ENCODE measurements around the gene GTF3C1.
"Not testable (repeated sequence)": the region's sequence is repeated elsewhere in the genome, so short reads cannot be mapped to it uniquely, and the experiment has no call there.

Gene GTF3C1, protein sequence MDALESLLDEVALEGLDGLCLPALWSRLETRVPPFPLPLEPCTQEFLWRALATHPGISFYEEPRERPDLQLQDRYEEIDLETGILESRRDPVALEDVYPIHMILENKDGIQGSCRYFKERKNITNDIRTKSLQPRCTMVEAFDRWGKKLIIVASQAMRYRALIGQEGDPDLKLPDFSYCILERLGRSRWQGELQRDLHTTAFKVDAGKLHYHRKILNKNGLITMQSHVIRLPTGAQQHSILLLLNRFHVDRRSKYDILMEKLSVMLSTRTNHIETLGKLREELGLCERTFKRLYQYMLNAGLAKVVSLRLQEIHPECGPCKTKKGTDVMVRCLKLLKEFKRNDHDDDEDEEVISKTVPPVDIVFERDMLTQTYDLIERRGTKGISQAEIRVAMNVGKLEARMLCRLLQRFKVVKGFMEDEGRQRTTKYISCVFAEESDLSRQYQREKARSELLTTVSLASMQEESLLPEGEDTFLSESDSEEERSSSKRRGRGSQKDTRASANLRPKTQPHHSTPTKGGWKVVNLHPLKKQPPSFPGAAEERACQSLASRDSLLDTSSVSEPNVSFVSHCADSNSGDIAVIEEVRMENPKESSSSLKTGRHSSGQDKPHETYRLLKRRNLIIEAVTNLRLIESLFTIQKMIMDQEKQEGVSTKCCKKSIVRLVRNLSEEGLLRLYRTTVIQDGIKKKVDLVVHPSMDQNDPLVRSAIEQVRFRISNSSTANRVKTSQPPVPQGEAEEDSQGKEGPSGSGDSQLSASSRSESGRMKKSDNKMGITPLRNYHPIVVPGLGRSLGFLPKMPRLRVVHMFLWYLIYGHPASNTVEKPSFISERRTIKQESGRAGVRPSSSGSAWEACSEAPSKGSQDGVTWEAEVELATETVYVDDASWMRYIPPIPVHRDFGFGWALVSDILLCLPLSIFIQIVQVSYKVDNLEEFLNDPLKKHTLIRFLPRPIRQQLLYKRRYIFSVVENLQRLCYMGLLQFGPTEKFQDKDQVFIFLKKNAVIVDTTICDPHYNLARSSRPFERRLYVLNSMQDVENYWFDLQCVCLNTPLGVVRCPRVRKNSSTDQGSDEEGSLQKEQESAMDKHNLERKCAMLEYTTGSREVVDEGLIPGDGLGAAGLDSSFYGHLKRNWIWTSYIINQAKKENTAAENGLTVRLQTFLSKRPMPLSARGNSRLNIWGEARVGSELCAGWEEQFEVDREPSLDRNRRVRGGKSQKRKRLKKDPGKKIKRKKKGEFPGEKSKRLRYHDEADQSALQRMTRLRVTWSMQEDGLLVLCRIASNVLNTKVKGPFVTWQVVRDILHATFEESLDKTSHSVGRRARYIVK (N-terminal part only)

DNA sequence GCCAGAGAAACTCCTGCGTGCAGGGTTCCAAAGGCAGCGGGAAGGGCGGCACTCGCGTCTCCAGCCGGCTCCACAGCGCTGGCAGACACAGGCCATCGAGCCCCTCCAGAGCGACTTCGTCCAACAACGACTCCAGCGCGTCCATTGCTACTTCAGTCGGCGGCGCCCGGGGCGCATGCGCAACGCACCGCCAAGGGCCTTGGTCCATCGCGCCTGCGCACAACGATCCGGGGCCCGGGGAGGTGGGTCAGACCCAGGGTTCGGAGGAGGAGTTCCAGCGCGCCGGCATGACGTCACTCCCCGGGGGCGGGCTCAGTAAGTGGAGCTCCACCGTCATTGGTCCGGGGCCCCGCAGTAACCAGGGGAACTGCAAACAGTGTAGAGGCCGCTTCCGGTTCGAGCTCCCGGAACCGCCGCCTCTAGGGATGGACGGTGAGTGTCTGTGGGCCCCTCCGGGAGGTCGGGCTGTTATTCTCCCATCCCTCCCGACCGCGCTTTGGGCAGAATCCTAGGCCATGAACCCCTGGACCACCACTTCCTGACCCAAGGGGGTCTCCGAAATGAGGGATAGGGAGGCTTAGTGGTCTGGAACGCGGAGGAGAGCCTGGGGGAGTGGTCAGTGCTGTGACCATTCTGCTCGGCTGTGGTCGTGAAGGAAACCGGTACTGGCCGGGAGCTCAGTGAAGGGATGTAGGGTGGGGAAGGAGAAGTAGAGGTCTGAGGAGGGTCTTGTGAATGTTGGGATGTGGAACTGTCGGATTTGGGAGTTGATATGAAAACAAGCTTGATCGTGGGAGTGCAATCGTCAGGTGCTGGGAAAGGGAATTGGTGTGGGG lies at the start of gene GTF3C1, which contains the start of gene KATNIP:
TSS of gene GTF3C1 (minus strand) at position 168 of the 836 bp plus-strand sequence. CDS start at position 145, 23 bp downstream.
TSS of gene KATNIP (plus strand) at position 399 of the 836 bp plus-strand sequence. CDS start at position 426, 27 bp downstream.
- DNase-seq (ENCODE audit: low read depth) = peak; percentile 100

DNA sequence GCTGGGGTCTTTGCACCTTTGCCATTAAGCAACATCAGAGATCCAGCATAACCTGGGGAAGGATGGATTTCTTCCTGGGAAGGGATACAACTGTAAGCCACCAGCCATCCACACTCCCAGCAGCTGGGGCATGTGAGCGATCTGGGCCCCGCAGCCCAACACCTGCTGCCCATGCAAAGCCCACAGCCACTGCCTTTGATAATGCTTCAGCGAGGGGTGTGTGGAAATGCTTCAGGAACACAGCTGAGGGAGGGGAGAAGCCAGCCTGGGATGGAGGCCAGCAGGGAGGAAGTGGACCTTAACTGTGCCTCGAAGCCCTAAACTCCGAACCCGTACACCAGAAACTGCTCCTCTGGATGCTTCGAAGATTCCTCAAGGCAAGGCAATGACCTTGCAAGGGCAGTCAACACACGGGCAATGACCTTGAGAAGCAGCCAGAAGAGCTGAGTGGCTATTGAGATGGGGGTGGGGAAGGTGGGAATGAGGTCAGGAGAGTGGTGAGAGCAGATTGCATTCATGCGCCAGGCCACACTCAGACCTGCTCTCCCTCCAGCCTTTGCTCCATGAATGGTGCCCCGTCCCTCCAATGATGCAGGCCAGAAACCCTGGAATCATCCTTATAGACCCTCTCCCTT lies 49.3 kb upstream of the GTF3C1 start:
- DNase-seq (ENCODE audit: low read depth) = no peak

DNA sequence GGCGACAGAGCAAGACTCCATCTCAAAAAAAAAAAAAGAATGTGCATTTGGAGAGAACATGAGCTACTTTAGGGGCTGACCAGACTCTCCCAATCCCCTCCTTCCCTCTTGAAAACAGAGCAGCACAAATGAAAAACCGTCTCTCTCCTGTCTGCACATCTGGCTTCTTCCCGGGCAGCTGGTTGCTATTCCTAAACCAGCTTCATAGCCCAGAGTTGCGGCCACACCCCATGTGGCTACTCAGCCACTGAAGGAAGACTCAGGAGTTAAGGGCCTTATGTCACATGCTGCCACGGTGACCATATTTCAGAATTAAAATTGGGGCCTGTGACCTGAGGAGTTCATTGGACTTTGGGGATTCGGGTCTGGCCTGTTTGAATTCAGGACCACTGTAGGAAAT lies 48.5 kb upstream of the GTF3C1 start:
- no peak for DNase-seq (ENCODE audit: low read depth)

DNA sequence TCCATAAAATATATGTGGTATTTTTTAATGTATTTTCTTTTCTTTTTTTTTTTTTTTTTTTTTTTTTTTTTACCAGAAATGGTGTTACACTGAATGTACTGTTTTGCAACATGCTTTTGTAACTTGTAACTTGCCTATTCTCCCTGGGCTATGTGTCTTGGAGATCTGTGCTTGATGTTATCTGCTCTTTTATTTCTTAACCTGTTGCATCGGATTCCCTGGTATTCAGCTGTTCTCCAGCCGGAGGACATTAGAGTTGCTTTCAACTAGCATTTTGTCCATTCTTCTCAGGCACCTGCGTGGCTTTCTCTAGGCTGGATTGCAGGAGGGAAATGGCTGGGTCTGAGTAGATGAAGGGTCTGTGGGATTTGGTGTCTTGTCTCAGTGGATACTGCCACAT lies 47.6 kb upstream of the GTF3C1 start:
- no peak for DNase-seq (ENCODE audit: low read depth)

DNA sequence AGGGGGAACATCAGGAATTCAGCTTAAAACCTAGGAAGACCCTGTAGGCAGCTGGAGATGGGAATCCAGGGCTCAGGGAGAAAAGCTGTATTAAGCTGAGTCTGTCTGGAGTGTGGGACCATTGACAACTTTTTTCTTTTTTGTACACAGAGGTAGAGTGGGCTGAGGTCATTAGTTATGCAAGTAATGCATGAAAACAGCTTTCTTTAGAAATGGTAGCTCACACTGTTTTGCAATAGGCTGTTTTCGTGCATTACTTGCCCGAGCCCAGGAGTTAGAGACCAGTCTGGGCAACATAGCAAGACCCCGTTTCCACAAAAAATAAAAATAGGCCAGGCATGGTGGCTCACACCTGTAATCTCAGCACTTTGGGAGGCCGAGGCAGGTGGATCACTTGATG lies 46.7 kb upstream of the GTF3C1 start:
- no peak for DNase-seq (ENCODE audit: low read depth)

DNA sequence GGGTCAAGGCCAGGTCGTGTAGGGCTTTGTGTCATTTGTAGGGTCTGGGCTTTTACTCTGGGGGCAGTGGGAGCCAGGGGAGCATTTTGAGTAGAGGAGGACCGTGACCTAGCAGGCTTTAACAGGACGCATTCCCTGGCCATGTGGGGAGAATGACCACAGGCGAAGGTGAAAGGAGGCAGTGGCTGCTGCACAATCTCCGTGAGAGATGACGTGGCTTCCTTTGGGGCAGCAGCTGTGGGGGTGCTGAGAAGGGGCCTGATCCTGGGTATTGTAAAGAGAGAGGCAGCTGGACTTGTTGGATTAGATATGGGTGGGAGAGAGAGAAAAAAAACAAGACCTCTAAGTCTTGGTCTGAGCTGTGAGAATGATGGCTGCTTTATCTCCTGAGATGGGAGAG lies 46.3 kb upstream of the GTF3C1 start:
- DNase-seq (ENCODE audit: low read depth) = no peak

DNA sequence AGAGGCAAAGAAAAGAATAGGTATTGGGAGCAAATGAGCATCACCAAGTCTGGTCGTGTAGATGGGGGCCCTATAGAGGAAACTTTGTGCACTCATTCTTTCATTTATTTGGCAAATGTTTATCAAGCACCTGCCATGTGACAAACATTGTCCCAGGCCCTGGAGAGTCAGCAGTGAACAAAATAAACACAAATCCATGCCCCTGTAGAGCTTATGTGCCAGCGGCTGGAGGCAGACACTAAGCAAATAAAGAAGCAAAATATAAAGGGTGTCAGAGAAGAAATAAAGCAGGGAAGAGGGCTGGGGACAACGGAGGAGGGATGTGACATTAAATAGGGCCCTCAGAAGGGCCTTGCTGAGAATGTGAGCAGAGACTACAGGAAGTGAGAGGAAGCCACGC lies 45.8 kb upstream of the GTF3C1 start:
- no peak for DNase-seq (ENCODE audit: low read depth)

DNA sequence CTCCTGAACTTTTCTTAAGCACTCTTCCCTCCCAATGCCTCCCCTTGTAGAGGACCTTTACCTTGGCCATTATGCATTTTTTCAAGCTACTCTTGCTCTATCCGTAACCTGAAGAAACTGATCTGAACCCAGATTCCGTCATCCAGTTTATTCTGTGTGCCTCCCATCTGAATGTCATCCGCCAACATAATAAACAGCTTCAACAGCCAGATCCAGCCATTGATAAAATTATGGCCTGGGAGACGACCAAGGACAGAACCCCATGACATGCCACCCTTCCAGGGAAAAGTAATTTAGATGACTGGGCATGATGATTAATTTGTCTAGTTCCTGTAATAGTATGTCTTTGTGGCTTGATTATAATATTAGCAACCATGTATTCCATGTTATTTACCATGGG lies 42.1 kb upstream of the GTF3C1 start:
- no peak for DNase-seq (ENCODE audit: low read depth)

DNA sequence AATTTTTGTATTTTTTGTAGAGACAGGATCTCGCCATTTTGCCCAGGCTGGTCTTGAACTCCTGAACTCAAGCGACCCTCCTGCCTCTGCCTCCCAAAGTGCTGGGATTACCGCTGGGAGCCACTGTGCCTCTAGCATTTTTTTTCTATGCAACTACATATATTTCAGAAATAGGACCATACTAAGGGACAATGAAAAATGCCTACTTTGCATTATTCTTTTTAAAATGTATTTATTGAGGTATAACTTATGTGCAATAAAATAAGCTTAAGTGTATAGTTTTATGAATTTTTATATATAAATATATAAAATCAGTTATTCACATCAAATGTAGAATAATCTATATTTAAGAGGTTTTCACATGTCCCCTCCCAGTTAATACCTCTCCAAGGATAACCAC lies 38.3 kb upstream of the GTF3C1 start:
- no peak for DNase-seq (ENCODE audit: low read depth)

DNA sequence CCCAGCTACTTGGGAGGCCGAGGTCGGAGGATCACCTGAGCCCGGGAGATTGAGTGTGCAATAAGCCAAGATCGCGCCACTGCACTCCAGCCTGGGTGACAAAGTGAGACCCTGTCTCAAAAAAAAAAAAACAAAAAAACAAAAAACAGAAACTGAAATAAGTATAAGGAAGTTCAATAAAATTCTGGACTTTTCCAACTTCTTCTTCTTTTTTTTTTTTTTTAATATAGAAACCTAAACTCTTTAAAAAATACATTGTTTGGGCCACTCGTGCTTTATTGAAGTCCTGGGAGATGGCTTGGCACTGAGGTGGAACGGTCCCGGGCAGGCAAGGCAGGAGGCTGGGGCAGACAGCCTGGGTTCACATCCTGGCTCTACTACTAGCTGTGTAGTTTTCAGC lies 37.0 kb upstream of the GTF3C1 start:
- DNase-seq (ENCODE audit: low read depth) = no peak

DNA sequence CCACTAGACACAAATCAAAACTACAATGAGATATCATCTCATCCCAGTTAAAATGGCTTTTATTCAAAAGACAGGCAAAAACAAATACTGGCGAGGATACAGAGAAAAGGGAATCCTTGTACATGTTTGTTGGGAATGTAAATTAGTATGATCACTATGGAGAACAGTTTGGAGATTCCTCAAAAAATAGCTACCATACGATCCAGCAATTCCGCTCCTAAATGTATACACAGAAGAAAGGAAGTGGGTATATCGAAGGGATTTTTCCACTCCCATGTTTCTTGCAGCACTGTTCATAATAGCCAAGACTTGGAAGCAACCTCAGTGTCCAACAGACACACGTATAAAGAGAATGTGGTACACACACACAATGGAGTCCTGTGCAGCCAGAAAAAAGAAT lies 35.5 kb upstream of the GTF3C1 start:
- no peak for DNase-seq (ENCODE audit: low read depth)

DNA sequence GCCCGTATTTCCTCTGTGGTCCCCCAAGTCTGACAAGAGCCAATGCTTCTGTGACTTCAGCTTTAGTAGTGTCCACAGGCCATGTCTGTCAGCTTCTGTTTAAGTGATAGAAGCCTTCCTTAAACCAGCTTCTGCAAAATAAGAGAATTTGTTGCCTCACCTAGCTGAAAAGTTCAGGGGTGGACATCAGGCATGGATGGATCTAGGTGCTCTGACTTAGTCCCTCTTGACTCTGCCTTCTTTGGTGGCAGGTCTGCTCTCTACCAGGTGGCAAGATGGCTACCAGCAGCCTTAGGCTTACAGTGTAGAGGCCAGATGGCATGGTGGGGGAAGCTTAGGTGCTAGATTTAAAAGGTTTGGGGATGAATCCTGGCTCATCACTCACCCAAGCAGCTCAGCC lies 33.9 kb upstream of the GTF3C1 start:
- DNase-seq (ENCODE audit: low read depth) = no peak

DNA sequence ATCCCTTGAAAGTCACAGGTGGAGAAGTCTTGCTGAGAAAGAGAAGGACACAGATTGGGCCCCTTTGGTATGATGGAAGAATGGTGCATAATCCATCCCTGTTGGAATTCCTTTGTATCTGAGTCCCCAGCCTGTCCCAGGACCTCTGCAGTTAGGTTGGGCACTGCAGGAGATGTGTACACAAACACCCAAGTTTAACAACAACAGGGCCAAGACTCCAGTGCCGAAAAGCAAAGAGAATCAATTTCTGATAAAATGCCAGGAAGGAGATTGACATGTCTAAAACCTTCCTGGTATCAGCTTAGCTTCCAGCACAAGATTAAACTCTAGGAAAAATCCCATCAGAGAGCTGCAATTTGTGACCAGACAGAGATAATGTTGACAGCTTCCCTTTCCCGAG lies 33.2 kb upstream of the GTF3C1 start:
- no peak for DNase-seq (ENCODE audit: low read depth)

DNA sequence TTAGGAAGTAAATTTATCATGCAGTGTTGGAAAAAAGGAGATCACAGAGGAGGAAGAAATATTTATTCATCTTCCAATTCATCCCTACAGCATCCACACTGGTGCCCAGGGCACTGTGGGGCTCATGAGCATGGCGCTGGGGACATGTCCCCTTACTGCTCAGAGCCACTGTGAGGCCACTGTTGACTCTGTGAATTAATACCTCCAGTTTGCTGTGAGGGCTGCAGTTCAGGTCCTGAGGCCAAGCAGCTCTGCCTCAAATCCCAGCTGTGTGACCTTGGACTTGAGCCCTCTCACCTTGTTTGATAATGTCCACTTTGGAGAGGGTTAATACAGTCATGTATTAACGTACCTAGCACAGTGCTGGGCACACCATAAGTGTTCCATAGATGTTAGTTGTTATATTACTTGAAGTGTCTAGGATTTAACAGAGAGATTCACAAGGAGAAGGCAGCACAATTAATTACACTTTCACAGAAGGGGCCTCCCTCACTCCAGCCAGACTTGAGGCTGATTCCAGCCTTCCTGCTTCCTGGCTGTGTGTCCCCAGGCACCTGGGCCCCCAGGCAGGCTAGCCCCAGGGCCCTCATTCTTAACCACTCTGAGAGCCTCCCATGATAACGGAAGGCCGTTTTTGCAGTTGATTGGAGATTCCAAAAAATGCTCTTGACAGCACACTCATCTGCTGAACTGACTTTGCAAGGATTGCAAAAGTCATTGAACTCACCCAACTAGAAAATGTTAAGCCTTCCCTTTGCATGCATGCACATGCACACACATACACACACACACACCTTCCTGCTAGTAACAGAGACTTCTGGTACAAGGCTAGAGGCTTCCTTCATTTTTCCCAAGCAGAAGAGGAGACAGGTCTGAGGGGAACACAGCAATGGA lies 29.6 kb upstream of the GTF3C1 start:
- no peak for DNase-seq (ENCODE audit: low read depth)

DNA sequence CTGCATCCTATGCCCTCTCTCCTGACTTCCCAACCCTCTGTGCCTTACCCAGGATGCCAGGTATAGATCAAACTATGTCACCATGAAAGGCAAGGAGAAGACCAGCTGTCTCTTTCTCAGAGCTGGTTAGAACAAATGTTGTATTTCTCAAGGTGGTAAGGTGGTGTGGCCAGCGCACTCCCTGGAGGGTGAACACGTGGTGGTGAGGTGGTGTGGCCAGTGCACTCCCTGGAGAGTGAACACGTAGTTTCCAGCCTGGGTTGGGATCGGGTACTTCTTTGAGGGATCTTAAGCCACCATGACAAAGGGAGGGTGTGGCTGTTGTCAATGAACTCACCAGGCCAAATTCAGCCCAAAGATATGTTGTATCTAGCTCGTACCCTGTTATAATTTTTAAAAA lies 27.0 kb upstream of the GTF3C1 start:
- no peak for DNase-seq (ENCODE audit: low read depth)

DNA sequence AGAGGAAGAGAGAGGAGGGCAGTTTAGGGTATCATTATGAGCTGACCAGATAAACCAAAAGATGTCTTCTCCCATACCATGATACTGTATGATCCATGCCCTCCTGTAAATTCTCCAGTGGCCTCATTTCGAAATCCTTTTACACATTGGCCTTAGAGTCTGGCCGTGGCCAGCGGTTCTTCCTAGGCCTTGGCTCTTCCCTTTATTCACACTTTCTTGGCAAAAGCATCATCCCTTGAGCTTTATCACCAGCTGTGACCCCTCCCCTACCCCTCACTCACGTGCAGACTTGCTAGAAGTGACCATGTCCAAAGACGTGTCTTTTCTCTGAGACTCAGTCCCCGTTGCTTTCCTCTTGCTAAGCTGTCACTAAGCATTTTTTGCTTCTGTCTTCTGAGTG lies 23.0 kb upstream of the GTF3C1 start:
- no peak for DNase-seq (ENCODE audit: low read depth)

DNA sequence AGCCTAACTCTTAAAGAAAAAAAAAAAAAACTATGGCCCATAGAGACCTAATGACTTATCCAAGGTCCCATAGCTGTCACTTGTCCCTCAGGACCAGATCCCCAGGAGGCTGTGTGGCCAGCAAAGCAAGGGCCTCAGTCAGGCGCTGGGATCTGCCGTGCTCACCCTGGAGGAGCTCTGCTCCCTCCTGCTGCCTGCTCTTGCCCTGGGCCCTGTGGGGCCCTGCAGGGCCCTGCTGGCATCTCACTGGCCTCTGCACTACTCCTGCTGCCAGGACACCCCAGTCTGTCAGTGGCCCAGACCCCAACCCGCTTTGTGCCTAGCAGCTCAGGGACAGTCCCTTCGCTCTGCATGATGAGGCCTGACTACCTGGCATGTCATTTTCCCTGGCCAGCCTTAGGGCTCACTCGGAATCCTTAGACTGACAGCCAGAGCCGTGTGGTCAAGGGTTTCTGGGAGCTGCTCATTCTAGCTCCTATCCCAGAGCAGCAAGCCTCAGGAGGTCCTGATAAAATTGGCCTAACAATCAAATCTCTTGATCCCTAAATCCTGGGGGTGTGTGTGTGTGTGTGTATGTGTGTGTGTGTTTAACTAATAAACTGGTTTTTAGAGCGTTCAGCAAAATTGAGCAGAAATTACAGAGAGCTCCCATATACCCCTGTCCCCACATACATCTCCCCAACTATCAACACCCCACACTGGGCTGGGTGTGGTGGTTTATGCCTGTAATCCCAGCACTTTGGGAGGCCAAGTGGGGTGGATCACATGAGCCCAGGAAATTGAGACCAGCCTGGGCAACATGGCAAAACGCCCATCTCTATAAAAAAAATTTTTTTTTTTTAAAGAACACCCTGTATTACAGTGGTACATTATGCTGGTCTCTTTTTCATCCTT lies 22.0 kb upstream of the GTF3C1 start:
- no peak for DNase-seq (ENCODE audit: low read depth)

DNA sequence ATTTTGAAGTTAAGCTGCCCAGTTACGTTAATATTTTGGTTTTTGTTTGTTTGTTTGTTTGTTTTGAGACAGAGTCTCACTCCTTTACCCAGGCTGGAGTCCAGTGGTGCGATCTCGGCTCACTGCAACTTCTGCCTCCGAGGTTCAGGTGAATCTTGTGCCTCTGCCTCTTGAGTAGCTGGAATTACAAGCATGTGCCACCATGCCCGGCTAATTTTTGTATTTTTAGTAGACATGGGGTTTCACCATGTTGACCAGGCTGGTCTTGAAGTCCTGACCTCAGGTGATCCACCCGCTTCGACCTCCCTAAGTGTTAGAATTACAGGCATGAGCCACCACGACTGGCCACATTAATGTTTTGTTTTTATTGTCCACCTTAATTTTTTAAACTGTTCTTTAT lies 21.3 kb upstream of the GTF3C1 start:
- not testable (repeated sequence) for DNase-seq (ENCODE audit: low read depth)

DNA sequence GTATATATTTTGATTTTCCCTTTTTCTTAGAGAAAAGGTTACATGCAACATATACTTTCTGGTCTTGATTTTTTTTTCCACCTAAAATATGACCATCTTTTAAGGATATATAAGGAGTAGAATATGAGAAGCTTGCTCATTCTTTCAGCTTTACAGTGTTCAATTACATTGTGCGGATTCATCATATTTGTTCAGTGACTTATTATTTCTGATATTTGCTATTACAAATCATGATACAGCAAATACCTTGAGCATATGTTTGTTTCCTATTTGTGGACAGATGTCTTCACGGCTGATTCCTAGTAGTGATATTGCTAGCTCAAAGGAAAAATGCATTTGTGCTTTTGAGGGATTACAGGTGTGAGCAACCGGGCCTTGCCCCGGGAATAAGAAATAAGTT lies 18.4 kb upstream of the GTF3C1 start:
- no peak for DNase-seq (ENCODE audit: low read depth)

Data from stimulated activated CD8-positive, alpha-beta memory T cell treated with anti-CD3 and anti-CD28 coated beads, Interleukin-12 subunit alpha, Interleukin-12 subunit beta, amount 100 ng/mL, for 1 hour (primary cell).